Measurements from ENCODE around the gene TAF10. TPM values are rescaled to one million over a fixed set of nuclear protein-coding genes. Genes with fewer than 3 reads are reported as not detected.

Gene TAF10
- total RNA-seq, 1 donor from 2014 or later = 113 TPM

- TF ChIP-seq EZH2 (IDR thresholded peaks at IDR 0.05; ENCODE audit: insufficient read depth, low read length) (no peak), CTCF (IDR thresholded peaks at IDR 0.05; ENCODE audit: insufficient read depth, low read depth, low read length) (no peak)
- H3K36me3 Mint-ChIP-seq (ENCODE audit: low read depth, unreplicated experiment) = peaks cover 18% of the 10 kb centered on the region
- Histone ChIP-seq H3K9me3 (ENCODE audit: insufficient read depth, low read depth, low read length) (no peaks in the 10 kb centered on the region), H3K27ac (ENCODE audit: low read depth, low read length) (no peak overlapping the region), H2AFZ (ENCODE audit: low read depth, low read length) (no peak overlapping the region), H3K79me2 (ENCODE audit: insufficient read depth, low read length) (no peaks in the 10 kb centered on the region), H3K4me2 (ENCODE audit: low read length) (no peak overlapping the region), H3K27me3 (ENCODE audit: insufficient read depth, low read length) (no peaks in the 10 kb centered on the region), H3K4me1 (ENCODE audit: insufficient read depth, low read length) (peaks cover 6% of the 10 kb centered on the region), H3K36me3 (ENCODE audit: insufficient read depth, low read length) (no peaks in the 10 kb centered on the region), H3K9ac (ENCODE audit: low read length) (no peak overlapping the region), H3K4me3 (ENCODE audit: insufficient read depth, low read depth, low read length) (no peak overlapping the region), H4K20me1 (ENCODE audit: insufficient read depth, low read length) (no peaks in the 10 kb centered on the region)
- H3K4me3 Mint-ChIP-seq (ENCODE audit: unreplicated experiment) = peak overlapping the region; percentile 64
- H3K9me3 Mint-ChIP-seq (ENCODE audit: unreplicated experiment) = no peaks in the 10 kb centered on the region
- no peak for FAIRE-seq
- no peaks in the 10 kb centered on the region for H3K4me1 Mint-ChIP-seq (ENCODE audit: low read depth, unreplicated experiment)
- H3K27ac Mint-ChIP-seq (ENCODE audit: unreplicated experiment) = no peak overlapping the region
- DNase-seq (ENCODE audit: low read depth) = no peak
- peaks cover 42% of the 10 kb centered on the region for H3K27me3 Mint-ChIP-seq (ENCODE audit: low read depth, unreplicated experiment)
Observed at GRCh38 chr11:6630632-6631291, 18.7 kb upstream of the TAF10 start.

- H3K79me2 ChIP-seq (ENCODE audit: insufficient read depth, low read length) = no peaks in the 10 kb centered on the region
- H3K36me3 Mint-ChIP-seq (ENCODE audit: low read depth, unreplicated experiment) = peaks cover 21% of the 10 kb centered on the region
- H4K20me1 ChIP-seq (ENCODE audit: insufficient read depth, low read length) = no peaks in the 10 kb centered on the region
- H3K27ac ChIP-seq (ENCODE audit: low read depth, low read length) = no peak overlapping the region
- no peak overlapping the region for H3K9ac ChIP-seq (ENCODE audit: low read length)
- H3K9me3 ChIP-seq (ENCODE audit: insufficient read depth, low read depth, low read length) = no peaks in the 10 kb centered on the region
- no peaks in the 10 kb centered on the region for H3K4me1 Mint-ChIP-seq (ENCODE audit: low read depth, unreplicated experiment)
- no peak overlapping the region for H3K4me2 ChIP-seq (ENCODE audit: low read length)
- H3K27me3 ChIP-seq (ENCODE audit: insufficient read depth, low read length) = no peaks in the 10 kb centered on the region
- no peaks in the 10 kb centered on the region for H3K9me3 Mint-ChIP-seq (ENCODE audit: unreplicated experiment)
- DNase-seq (ENCODE audit: low read depth) (no peak), FAIRE-seq (no peak)
- H3K27ac Mint-ChIP-seq (ENCODE audit: unreplicated experiment) = no peak overlapping the region
- no peak for TF ChIP-seq EZH2 (IDR thresholded peaks at IDR 0.05; ENCODE audit: insufficient read depth, low read length)
- TF ChIP-seq CTCF (IDR thresholded peaks at IDR 0.05; ENCODE audit: insufficient read depth, low read depth, low read length) = no peak
- H3K4me1 ChIP-seq (ENCODE audit: insufficient read depth, low read length) = no peaks in the 10 kb centered on the region
- no peak overlapping the region for H2AFZ ChIP-seq (ENCODE audit: low read depth, low read length)
- peaks cover 42% of the 10 kb centered on the region for H3K27me3 Mint-ChIP-seq (ENCODE audit: low read depth, unreplicated experiment)
- H3K4me3 Mint-ChIP-seq (ENCODE audit: unreplicated experiment) = no peak overlapping the region
- H3K36me3 ChIP-seq (ENCODE audit: insufficient read depth, low read length) = no peaks in the 10 kb centered on the region
- H3K4me3 ChIP-seq (ENCODE audit: insufficient read depth, low read depth, low read length) = no peak overlapping the region
Observed at GRCh38 chr11:6629892-6630631, 18.0 kb upstream of the TAF10 start.

GRCh38 chr11:6629573-6629891, 17.5 kb upstream of the TAF10 start:
- Mint-ChIP-seq H3K27ac (ENCODE audit: unreplicated experiment) (no peak overlapping the region), H3K36me3 (ENCODE audit: low read depth, unreplicated experiment) (peaks cover 21% of the 10 kb centered on the region), H3K4me1 (ENCODE audit: low read depth, unreplicated experiment) (no peaks in the 10 kb centered on the region), H3K9me3 (ENCODE audit: unreplicated experiment) (no peaks in the 10 kb centered on the region), H3K27me3 (ENCODE audit: low read depth, unreplicated experiment) (peaks cover 43% of the 10 kb centered on the region), H3K4me3 (ENCODE audit: unreplicated experiment) (no peak overlapping the region)
- H3K36me3 ChIP-seq (ENCODE audit: insufficient read depth, low read length) = no peaks in the 10 kb centered on the region
- no peak overlapping the region for H3K4me3 ChIP-seq (ENCODE audit: insufficient read depth, low read depth, low read length)
- DNase-seq (ENCODE audit: low read depth) (no peak), FAIRE-seq (no peak)
- no peaks in the 10 kb centered on the region for H3K4me1 ChIP-seq (ENCODE audit: insufficient read depth, low read length)
- TF ChIP-seq EZH2 (IDR thresholded peaks at IDR 0.05; ENCODE audit: insufficient read depth, low read length) = no peak
- no peak for TF ChIP-seq CTCF (IDR thresholded peaks at IDR 0.05; ENCODE audit: insufficient read depth, low read depth, low read length)
- no peak overlapping the region for H2AFZ ChIP-seq (ENCODE audit: low read depth, low read length)
- H4K20me1 ChIP-seq (ENCODE audit: insufficient read depth, low read length) = no peaks in the 10 kb centered on the region
- H3K79me2 ChIP-seq (ENCODE audit: insufficient read depth, low read length) = no peaks in the 10 kb centered on the region
- no peaks in the 10 kb centered on the region for H3K9me3 ChIP-seq (ENCODE audit: insufficient read depth, low read depth, low read length)
- H3K27me3 ChIP-seq (ENCODE audit: insufficient read depth, low read length) = no peaks in the 10 kb centered on the region
- H3K27ac ChIP-seq (ENCODE audit: low read depth, low read length) = no peak overlapping the region
- H3K9ac ChIP-seq (ENCODE audit: low read length) = no peak overlapping the region
- H3K4me2 ChIP-seq (ENCODE audit: low read length) = no peak overlapping the region
